ENCODE results near the gene ATP5ME.
A peak's percentile ranks its signal among the peaks of the same experiment; 100 is the strongest.

ATP5ME gene

DNA sequence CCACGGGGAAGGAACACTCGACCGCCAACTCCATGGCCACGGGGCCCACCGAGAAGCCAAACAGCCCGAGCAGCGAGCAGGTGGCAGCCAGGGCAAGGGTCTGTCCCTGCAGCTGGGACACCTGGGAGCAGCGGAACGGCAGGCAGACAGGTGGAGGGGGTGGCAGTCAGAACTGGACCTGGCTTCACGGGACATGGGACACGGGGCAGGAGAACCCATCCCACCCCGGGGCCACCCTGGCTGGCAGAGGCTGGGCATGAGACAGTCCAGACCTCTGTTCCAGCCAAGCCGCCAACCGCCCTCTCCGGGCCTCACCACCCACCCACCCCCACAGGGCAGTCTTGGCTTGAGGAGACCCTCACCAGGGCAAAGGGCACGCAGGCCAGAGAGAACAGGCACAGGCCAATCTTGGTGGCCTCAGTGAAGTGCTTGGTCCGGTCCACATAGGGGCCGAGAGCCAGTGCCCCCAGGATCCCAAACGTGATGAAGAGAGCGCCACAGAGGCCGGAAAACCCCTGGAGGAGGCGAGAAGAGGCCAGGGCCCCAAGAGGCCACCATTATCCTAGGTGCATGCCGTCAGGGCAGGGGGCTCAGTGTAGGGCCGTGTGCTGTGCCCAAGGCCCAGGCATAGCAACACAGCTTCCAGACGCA is 9.3 kb upstream of the ATP5ME start:
- peaks cover 6% of the 10 kb centered on the region for H3K4me1 Mint-ChIP-seq
- no peaks in the 10 kb centered on the region for H3K36me3 Mint-ChIP-seq
- no peak for DNase-seq
- no peak overlapping the region for H3K27ac Mint-ChIP-seq
- CTCF ChIA-PET, result interaction anchor here (0.7 to 3.1 kb wide), 3 partner anchors 9 to 577 kb away, joined by 3 to 18 read pairs (median 17); partner anchors contain the start of genes ATP5ME and MYL5
- H3K9me3 Mint-ChIP-seq, result no peaks in the 10 kb centered on the region
- peaks cover 33% of the 10 kb centered on the region for H3K27me3 Mint-ChIP-seq
- no peak overlapping the region for H3K4me3 Mint-ChIP-seq

DNA sequence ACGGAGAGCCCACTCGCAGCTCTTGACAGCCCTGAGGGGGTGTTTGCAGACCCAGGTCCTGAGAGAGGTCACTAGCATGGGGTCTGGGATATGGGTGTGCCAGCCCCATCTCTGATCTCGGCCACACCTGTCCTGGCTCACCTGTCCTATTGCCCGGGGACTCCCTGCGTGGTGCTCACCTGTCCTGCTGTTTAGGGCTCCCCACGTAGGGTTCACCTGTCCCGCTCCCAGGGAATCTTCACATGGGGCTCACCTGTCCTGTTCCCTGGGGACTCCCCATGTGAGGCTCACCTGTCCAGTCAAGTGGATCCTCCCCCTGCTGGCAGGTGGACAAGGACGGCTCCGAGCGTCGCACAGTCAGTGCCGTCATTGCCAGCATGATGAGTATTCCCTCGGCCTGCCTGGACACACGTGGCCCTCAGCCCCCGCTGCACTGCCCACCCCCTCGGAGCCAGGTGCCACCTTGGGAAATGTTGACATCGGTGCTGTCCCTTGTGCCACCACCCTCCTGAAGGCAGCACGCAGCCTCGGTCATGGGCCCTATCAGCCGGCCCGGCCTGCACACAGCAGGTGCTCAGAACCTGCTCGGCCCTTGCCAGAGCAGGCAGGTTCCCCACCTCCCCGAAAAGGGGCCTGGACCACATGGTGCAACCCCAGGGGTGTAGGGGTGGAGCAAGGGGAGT is 8.6 kb upstream of the ATP5ME start:
- no peaks in the 10 kb centered on the region for H3K9me3 Mint-ChIP-seq
- no peak for DNase-seq
- peaks cover 6% of the 10 kb centered on the region for H3K4me1 Mint-ChIP-seq
- peaks cover 29% of the 10 kb centered on the region for H3K27me3 Mint-ChIP-seq
- H3K27ac Mint-ChIP-seq, result no peak overlapping the region
- no peaks in the 10 kb centered on the region for H3K36me3 Mint-ChIP-seq
- CTCF ChIA-PET, result interaction anchor here (2.8 kb wide), 1 partner anchor 8 kb away, joined by 18 read pairs; the partner anchor contains the start of genes ATP5ME and MYL5
- H3K4me3 Mint-ChIP-seq, result peak overlapping the region; percentile 21

- Mint-ChIP-seq H3K4me1 (peaks cover 6% of the 10 kb centered on the region), H3K4me3 (no peak overlapping the region), H3K9me3 (no peaks in the 10 kb centered on the region), H3K27me3 (peaks cover 23% of the 10 kb centered on the region), H3K36me3 (no peaks in the 10 kb centered on the region), H3K27ac (no peak overlapping the region)
- CTCF ChIA-PET, result no interaction called here
- DNase-seq, result peak; percentile 39
Measured at GRCh38 chr4:681736-682451, 7.8 kb upstream of the ATP5ME start.

GRCh38 chr4:680928-681645 is 7.0 kb upstream of the ATP5ME start:
- CTCF ChIA-PET, result no interaction called here
- H3K36me3 Mint-ChIP-seq, result no peaks in the 10 kb centered on the region

GRCh38 chr4:680551-680927 is 6.5 kb upstream of the ATP5ME start:
- H3K27ac Mint-ChIP-seq, result no peak overlapping the region
- no peaks in the 10 kb centered on the region for H3K9me3 Mint-ChIP-seq
- peak overlapping the region; percentile 23 for H3K4me3 Mint-ChIP-seq
- no peak for DNase-seq
- H3K27me3 Mint-ChIP-seq, result peaks cover 23% of the 10 kb centered on the region
- no peaks in the 10 kb centered on the region for H3K36me3 Mint-ChIP-seq
- H3K4me1 Mint-ChIP-seq, result peaks cover 6% of the 10 kb centered on the region
- CTCF ChIA-PET, result no interaction called here

More at GRCh38 chr4:680928-681645, 7.0 kb upstream of the ATP5ME start:
- peaks cover 23% of the 10 kb centered on the region for H3K27me3 Mint-ChIP-seq
- H3K4me1 Mint-ChIP-seq, result peaks cover 6% of the 10 kb centered on the region
- no peak overlapping the region for H3K27ac Mint-ChIP-seq
- peak overlapping the region; percentile 23 for H3K4me3 Mint-ChIP-seq
- peak; percentile 68 for DNase-seq
- H3K9me3 Mint-ChIP-seq, result no peaks in the 10 kb centered on the region

- CTCF ChIA-PET, result no interaction called here
- Mint-ChIP-seq H3K27ac (no peak overlapping the region), H3K36me3 (no peaks in the 10 kb centered on the region), H3K4me1 (peaks cover 6% of the 10 kb centered on the region), H3K4me3 (no peak overlapping the region), H3K9me3 (no peaks in the 10 kb centered on the region), H3K27me3 (peaks cover 23% of the 10 kb centered on the region)
- no peak for DNase-seq
Measured at GRCh38 chr4:680091-680490, 6.0 kb upstream of the ATP5ME start.

GRCh38 chr4:679629-680028 is 5.6 kb upstream of the ATP5ME start:
- CTCF ChIA-PET, result no interaction called here
- no peak overlapping the region for H3K27ac Mint-ChIP-seq
- no peaks in the 10 kb centered on the region for H3K36me3 Mint-ChIP-seq
- no peak overlapping the region for H3K4me3 Mint-ChIP-seq
- H3K9me3 Mint-ChIP-seq, result no peaks in the 10 kb centered on the region
- no peak for DNase-seq
- peaks cover 23% of the 10 kb centered on the region for H3K27me3 Mint-ChIP-seq
- peaks cover 6% of the 10 kb centered on the region for H3K4me1 Mint-ChIP-seq

DNA sequence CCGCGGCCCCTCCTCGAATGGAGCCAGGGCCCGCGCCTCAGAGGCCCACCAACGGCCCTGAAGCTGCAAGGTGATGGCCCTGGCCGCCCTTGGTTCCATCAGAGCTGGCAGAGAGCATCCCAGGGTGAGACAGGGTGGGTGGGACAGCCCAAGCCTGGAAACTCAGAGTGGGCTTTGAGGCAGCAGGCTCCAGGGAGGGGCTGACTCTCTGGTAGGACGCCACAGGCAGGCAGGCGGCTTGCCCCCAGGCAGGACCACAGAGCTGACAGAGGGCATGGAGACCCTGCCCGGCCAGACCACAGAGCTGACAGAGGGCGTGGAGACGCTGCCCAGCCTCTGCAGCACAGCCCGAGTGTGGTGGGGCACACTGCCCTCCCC is 5.0 kb upstream of the ATP5ME start:
- H3K27me3 Mint-ChIP-seq, result peaks cover 23% of the 10 kb centered on the region
- no peaks in the 10 kb centered on the region for H3K9me3 Mint-ChIP-seq
- H3K4me1 Mint-ChIP-seq, result peaks cover 7% of the 10 kb centered on the region
- CTCF ChIA-PET, result no interaction called here
- DNase-seq, result no peak
- no peak overlapping the region for H3K27ac Mint-ChIP-seq
- H3K36me3 Mint-ChIP-seq, result peaks cover under 1% of the 10 kb centered on the region
- no peak overlapping the region for H3K4me3 Mint-ChIP-seq

DNA sequence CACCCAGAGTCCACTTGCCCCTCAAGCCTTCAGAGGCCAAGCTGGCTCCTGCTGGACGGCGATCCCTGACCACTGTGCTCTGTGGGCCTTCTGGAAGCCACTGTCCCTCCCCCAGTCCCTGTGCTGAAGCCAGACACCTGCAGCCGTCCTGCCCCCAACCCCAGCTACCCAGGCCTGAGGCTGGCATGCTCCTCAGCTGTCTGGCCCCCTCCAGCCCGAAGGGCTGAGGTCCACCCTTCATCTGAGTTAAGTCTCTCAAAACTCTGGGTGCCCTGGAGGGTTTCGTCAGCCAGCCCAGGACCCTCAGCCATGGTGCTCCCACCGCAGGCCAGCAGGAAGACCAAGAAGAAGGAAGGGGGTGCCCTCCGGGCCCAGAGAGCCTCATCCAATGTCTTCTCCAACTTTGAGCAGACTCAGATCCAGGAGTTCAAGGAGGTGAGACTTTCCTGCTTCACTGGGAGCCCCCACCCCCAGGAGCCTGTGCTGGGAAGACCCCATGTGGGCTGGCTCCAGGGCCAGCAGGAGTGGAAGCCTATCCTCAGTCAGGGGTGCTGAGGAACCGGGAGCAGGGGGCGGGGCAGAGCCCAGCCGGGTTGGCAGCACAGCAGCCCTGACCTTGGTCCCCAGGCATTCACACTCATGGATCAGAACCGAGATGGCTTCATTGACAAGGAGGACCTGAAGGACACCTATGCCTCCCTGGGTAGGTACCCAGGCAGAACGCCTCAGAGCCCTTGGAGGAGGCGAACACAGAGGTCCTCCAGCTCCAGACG is 4.4 kb upstream of the ATP5ME start:
- Mint-ChIP-seq H3K4me1 (peaks cover 9% of the 10 kb centered on the region), H3K36me3 (peaks cover 2% of the 10 kb centered on the region), H3K4me3 (no peak overlapping the region), H3K27ac (no peak overlapping the region), H3K9me3 (no peaks in the 10 kb centered on the region), H3K27me3 (peaks cover 23% of the 10 kb centered on the region)
- DNase-seq, result no peak
- CTCF ChIA-PET, result no interaction called here

DNA sequence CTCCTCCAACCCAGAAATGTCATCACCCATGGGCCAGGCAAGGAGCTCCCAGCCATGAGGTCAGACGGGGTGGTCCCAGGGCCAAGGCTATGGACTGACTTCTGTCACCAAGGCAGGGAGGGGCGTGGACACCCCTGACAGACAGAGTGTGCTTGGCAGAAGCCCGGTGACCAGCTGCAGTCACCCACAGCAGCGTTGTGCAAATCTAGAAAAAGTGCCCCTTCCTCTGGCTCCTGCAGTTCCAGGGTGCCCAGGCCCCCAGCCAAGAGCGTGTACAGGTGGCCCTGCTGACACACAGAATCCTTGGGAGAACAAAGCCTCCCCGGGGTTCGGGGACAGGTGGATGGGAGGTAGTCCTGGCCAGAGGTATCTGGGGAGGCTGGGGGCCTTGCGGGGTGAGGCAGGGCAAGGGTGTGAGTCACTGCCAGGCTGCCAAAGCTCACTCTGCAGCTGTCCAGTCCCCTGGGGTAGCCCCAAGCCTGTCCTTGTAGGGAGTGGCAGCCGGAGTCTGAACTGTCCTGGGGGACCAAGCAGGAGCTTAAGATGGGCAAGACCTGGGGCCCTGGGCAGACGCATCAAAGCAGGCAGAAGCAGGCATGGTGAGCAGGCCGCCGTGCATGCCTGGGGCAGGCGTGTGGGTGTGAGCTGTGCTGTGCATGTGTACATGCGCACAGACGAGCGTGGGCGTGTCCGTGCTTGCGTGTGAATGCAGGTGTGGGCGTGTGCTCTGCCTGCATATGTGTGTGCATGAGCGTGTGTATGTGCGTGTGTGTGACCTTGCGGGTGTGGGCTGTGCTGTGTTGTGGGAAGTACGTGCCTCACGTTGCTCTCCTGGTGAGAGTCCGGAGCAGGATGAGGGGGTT is 3.6 kb upstream of the ATP5ME start:
- Mint-ChIP-seq H3K27ac (no peak overlapping the region), H3K36me3 (peaks cover 10% of the 10 kb centered on the region), H3K27me3 (peaks cover 22% of the 10 kb centered on the region), H3K4me1 (peaks cover 17% of the 10 kb centered on the region), H3K9me3 (no peaks in the 10 kb centered on the region), H3K4me3 (no peak overlapping the region)
- no peak for DNase-seq
- CTCF ChIA-PET, result no interaction called here

DNA sequence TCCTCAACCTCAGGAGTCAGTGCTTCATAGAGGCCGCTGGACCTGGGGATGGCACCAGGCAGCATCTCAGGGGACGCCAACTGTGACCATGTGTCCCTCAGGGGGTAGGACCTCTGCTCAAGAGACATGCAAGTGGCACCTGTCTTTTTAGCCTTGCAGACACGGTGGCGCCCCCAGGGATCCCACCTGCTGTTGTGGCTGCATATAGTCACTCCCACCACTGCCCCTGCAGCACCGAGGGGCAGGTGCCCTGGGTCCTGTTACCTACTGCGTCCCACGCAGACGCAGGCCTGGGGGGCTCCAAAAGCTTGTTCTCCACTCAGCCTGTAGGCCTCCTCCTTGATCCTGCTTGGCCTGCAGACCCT is 2.8 kb upstream of the ATP5ME start:
- H3K4me1 Mint-ChIP-seq, result peaks cover 19% of the 10 kb centered on the region
- peaks cover 14% of the 10 kb centered on the region for H3K36me3 Mint-ChIP-seq
- H3K27ac Mint-ChIP-seq, result peak overlapping the region; percentile 28
- peaks cover 18% of the 10 kb centered on the region for H3K27me3 Mint-ChIP-seq
- DNase-seq, result no peak
- no peak overlapping the region for H3K4me3 Mint-ChIP-seq
- CTCF ChIA-PET, result no interaction called here
- H3K9me3 Mint-ChIP-seq, result no peaks in the 10 kb centered on the region

GRCh38 chr4:675980-676870 is 2.1 kb upstream of the ATP5ME start:
- Mint-ChIP-seq H3K4me3 (peak overlapping the region; percentile 85), H3K27ac (peak overlapping the region; percentile 24), H3K36me3 (peaks cover 19% of the 10 kb centered on the region), H3K9me3 (no peaks in the 10 kb centered on the region), H3K4me1 (peaks cover 19% of the 10 kb centered on the region), H3K27me3 (peaks cover 18% of the 10 kb centered on the region)
- CTCF ChIA-PET, result interaction anchor here (2.9 kb wide), 1 partner anchor 8 kb away, joined by 18 read pairs; no protein-coding TSS in a partner anchor
- no peak for DNase-seq
